GM18867 (cell line): Measurements from ENCODE around the gene GRM3.

Source experiments
- ATAC-seq: cut with Tn5 transposase; IDR thresholded peaks from one replicate; pipeline ENCODE4 v1.9.1; 2021; ENCODE audit warnings: mild to moderate bottlenecking, moderate library complexity; ENCODE audit not compliant: unreplicated experiment

Gene GRM3

GRCh38 chr7:86884152-86884551 lies 240.4 kb downstream of the GRM3 start:
- ATAC-seq = no peak

- no peak for ATAC-seq
Observed at GRCh38 chr7:86889501-86889900, 245.8 kb downstream of the GRM3 start.

GRCh38 chr7:86898171-86898570 lies 254.5 kb downstream of the GRM3 start:
- no peak for ATAC-seq

- no peak for ATAC-seq
Observed at GRCh38 chr7:86900886-86901285, 257.2 kb downstream of the GRM3 start.

GRCh38 chr7:86904949-86905834 lies 261.5 kb downstream of the GRM3 start:
- peak; percentile 66 for ATAC-seq

GRCh38 chr7:86908948-86909347 lies 265.2 kb downstream of the GRM3 start:
- ATAC-seq = no peak

GRCh38 chr7:86911659-86912058 lies 267.9 kb downstream of the GRM3 start:
- no peak for ATAC-seq

GRCh38 chr7:86913709-86914108 lies 270.0 kb downstream of the GRM3 start:
- no peak for ATAC-seq
